KMS-11 (cell line): ENCODE results near the gene ARMC7.
"Not testable (repeated sequence)": the region's sequence is repeated elsewhere in the genome, so short reads cannot be mapped to it uniquely, and the experiment has no call there.

Experiments used
- H2AFZ ChIP-seq: fragments of 200-600 bp; sonication (generic); 2 replicates; pipeline ENCODE4 v1.6.1; 2016; ENCODE audit warnings: antibody characterized with exemption, mixed run types, low read depth
- H3K27ac ChIP-seq: fragments of 200-600 bp; sonication (generic); 2 replicates; pipeline ENCODE4 v1.6.1; 2016; ENCODE audit warnings: mild to moderate bottlenecking, mixed run types
- H3K27me3 ChIP-seq: fragments of 200-600 bp; sonication (generic); 2 replicates; pipeline ENCODE4 v1.6.1; 2017; ENCODE audit warnings: mild to moderate bottlenecking, low read depth, mixed run types, moderate library complexity; ENCODE audit not compliant: insufficient read depth
- H3K36me3 ChIP-seq: fragments of 200-600 bp; sonication (generic); 2 replicates; pipeline ENCODE4 v1.6.1; 2017; ENCODE audit warnings: mild to moderate bottlenecking, mixed run types; ENCODE audit not compliant: insufficient read depth
- H3K4me1 ChIP-seq: fragments of 200-600 bp; sonication (generic); 2 replicates; pipeline ENCODE4 v1.6.1; 2016; ENCODE audit warnings: mild to moderate bottlenecking, low read depth, mixed run types; ENCODE audit not compliant: poor library complexity, severe bottlenecking
- H3K4me2 ChIP-seq: fragments of 200-600 bp; sonication (generic); 2 replicates; pipeline ENCODE4 v1.7.0; 2016; ENCODE audit warnings: mild to moderate bottlenecking, mixed run types
- H3K4me3 ChIP-seq: fragments of 200-600 bp; sonication (generic); IDR thresholded peaks from 2 replicates; pipeline ENCODE4 v1.6.1; 2017; ENCODE audit warnings: low read depth, low read length, mixed read lengths; ENCODE audit not compliant: insufficient read depth
- H3K79me2 ChIP-seq: fragments of 200-600 bp; sonication (generic); 2 replicates; pipeline ENCODE4 v1.6.1; 2016; ENCODE audit warnings: low read depth, mixed run types; ENCODE audit not compliant: insufficient read depth
- H3K9ac ChIP-seq: fragments of 200-600 bp; sonication (generic); 2 replicates; pipeline ENCODE4 v1.6.1; 2016; ENCODE audit warnings: mild to moderate bottlenecking, mixed run types
- H4K20me1 ChIP-seq: fragments of 200-600 bp; sonication (generic); 2 replicates; pipeline ENCODE4 v1.6.1; 2016; ENCODE audit warnings: mild to moderate bottlenecking, mixed run types; ENCODE audit not compliant: insufficient read depth
- CTCF ChIP-seq: fragments of 200-600 bp; sonication (generic); conservative IDR thresholded peaks from 2 replicates; pipeline ENCODE4 v1.6.1; 2017; ENCODE audit warnings: low read depth, mild to moderate bottlenecking, antibody characterized with exemption, low read length, moderate library complexity, mixed read lengths

ARMC7 gene

DNA sequence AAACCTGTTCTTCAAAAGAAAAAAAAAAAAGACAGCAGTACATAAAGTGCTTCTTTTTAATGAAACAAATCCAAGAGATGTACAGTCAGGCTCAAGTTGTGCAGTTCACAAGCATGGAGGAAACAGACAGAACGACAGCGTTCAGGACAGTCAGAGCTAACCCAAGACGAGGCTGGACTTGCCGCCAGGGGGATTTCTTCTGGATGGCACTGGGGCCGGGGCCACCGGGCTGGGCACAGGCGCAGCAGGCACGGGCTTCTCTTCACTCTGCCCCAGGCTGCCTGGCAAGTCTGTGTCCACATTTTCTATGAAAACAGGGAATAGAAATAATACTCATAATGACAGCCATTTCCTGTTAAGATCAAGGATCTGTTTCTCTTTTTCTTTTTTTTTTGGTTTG lies 26.2 kb downstream of the ARMC7 start:
- H3K27ac ChIP-seq = no peak overlapping the region
- H3K4me2 ChIP-seq = no peak overlapping the region
- H3K4me3 ChIP-seq = no peak overlapping the region
- no peaks in the 10 kb centered on the region for H3K27me3 ChIP-seq
- no peaks in the 10 kb centered on the region; the same call in 1 of the 2 replicates for H3K36me3 ChIP-seq
- H4K20me1 ChIP-seq = no peaks in the 10 kb centered on the region
- TF ChIP-seq CTCF = no peak
- no peak overlapping the region for H3K9ac ChIP-seq
- no peak overlapping the region for H2AFZ ChIP-seq
- 0 out of 2 replicates have a peak, but pooled peaks cover 1% of the 10 kb centered on the region for H3K79me2 ChIP-seq
- peaks cover 15% of the 10 kb centered on the region for H3K4me1 ChIP-seq

DNA sequence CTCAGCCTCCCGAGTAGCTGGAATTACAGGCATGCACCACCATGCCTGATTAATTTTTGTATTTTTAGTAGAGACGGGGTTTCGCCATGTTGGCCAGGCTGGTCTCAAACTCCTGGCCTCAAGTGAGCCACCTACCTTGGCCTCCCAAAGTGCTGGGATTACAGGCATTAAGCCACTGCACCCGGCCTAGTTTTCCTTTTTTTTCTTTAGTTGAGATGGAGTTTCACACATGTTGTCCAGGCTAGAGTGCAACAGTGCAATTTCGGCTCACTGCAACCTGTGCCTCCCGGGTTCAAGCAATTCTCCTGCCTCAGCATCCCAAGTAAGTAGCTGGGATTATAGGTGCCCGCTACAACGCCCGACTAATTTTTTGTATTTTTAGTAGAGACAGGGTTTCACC lies 28.0 kb downstream of the ARMC7 start:
- not testable (repeated sequence) for H2AFZ ChIP-seq, H3K27ac ChIP-seq, H3K4me3 ChIP-seq, H3K27me3 ChIP-seq, H4K20me1 ChIP-seq, H3K79me2 ChIP-seq, H3K4me1 ChIP-seq, H3K9ac ChIP-seq, H3K36me3 ChIP-seq, H3K4me2 ChIP-seq

- Histone ChIP-seq H3K36me3 (peaks cover 5% of the 10 kb centered on the region; the same call in 1 of the 2 replicates), H3K79me2 (no peaks in the 10 kb centered on the region), H2AFZ (no peak overlapping the region), H3K27ac (no peak overlapping the region), H3K9ac (no peak overlapping the region), H3K4me1 (peaks cover under 1% of the 10 kb centered on the region), H3K4me3 (no peak overlapping the region), H3K27me3 (no peaks in the 10 kb centered on the region), H3K4me2 (no peak overlapping the region), H4K20me1 (no peaks in the 10 kb centered on the region)
- no peak for TF ChIP-seq CTCF
These were observed 28.8 kb downstream of the ARMC7 start for GRCh38 chr17:75138519-75138918.

- Histone ChIP-seq H3K4me1 (peaks cover 3% of the 10 kb centered on the region), H3K9ac (no peak overlapping the region), H3K4me3 (no peak overlapping the region), H4K20me1 (no peaks in the 10 kb centered on the region), H3K27me3 (no peaks in the 10 kb centered on the region), H3K4me2 (no peak overlapping the region), H3K79me2 (peaks cover 6% of the 10 kb centered on the region), H3K36me3 (peaks cover 16% of the 10 kb centered on the region; the same call in 1 of the 2 replicates), H2AFZ (no peak overlapping the region), H3K27ac (no peak overlapping the region)
- no peak for TF ChIP-seq CTCF
These were observed 32.6 kb downstream of the ARMC7 start for GRCh38 chr17:75142236-75142971.

GRCh38 chr17:75144816-75145512 lies 35.2 kb downstream of the ARMC7 start:
- Histone ChIP-seq H3K79me2 (peaks cover 31% of the 10 kb centered on the region), H3K36me3 (peaks cover 22% of the 10 kb centered on the region; the same call in 1 of the 2 replicates), H3K27me3 (no peaks in the 10 kb centered on the region), H3K4me1 (peaks cover 17% of the 10 kb centered on the region), H3K27ac (no peak overlapping the region), H2AFZ (no peak overlapping the region), H3K9ac (no peak overlapping the region), H4K20me1 (peaks cover 5% of the 10 kb centered on the region), H3K4me3 (no peak overlapping the region), H3K4me2 (no peak overlapping the region)
- no peak for TF ChIP-seq CTCF
